Activated CD8-positive, alpha-beta memory T cell treated with anti-CD3 and anti-CD28 coated beads for 1 hour (primary cell): Measurements from ENCODE around the gene CARS2.
"Not testable (repeated sequence)": the region's sequence is repeated elsewhere in the genome, so short reads cannot be mapped to it uniquely, and the experiment has no call there.

ENCODE experiments used
- DNase-seq, 2 donors: peaks; one replicate each; pipeline ENCODE4 v3.0.0-alpha.2; 2020; ENCODE audit warnings: low read depth in 1 of 2; ENCODE audit errors: extremely low read depth in 1 of 2

The CARS2 gene, protein sequence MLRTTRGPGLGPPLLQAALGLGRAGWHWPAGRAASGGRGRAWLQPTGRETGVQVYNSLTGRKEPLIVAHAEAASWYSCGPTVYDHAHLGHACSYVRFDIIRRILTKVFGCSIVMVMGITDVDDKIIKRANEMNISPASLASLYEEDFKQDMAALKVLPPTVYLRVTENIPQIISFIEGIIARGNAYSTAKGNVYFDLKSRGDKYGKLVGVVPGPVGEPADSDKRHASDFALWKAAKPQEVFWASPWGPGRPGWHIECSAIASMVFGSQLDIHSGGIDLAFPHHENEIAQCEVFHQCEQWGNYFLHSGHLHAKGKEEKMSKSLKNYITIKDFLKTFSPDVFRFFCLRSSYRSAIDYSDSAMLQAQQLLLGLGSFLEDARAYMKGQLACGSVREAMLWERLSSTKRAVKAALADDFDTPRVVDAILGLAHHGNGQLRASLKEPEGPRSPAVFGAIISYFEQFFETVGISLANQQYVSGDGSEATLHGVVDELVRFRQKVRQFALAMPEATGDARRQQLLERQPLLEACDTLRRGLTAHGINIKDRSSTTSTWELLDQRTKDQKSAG

DNA sequence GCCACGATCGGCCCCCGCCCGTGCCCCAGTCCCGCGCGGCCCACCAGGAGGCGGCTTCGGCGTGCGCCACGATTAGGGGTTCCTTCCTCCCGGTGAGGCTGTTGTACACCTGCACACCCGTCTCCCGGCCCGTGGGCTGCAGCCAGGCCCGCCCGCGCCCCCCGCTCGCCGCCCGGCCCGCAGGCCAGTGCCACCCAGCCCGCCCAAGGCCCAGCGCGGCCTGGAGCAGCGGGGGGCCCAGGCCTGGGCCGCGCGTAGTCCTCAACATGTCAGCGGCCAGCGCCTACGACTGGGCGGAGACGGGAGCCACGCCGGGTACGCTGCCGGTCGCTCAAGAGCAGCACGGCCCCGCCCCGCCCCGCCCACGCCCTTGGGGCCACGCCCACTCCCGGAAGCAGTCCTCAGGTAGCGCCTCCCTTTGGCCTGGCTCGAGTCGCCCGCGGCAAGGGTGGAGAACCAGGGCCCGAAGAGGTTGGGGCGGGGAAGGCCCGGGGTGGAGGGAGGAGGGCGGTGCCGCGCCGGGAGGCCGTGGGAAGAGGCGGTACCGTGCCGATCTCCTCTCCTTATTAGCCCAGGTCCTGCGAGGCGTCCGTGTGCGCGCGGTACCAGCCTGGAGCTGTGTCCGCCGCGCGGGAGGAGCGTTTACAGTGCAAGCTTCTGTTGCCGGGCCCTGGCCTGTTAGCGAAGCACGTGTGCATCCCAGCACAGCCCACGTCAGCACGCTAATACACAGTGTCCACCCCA is at the start of gene CARS2:
CARS2 (minus strand) TSS at position 291 of the 744 bp plus-strand sequence; CDS start at position 268, 23 bp downstream.
- peak; percentile 86 for DNase-seq

DNA sequence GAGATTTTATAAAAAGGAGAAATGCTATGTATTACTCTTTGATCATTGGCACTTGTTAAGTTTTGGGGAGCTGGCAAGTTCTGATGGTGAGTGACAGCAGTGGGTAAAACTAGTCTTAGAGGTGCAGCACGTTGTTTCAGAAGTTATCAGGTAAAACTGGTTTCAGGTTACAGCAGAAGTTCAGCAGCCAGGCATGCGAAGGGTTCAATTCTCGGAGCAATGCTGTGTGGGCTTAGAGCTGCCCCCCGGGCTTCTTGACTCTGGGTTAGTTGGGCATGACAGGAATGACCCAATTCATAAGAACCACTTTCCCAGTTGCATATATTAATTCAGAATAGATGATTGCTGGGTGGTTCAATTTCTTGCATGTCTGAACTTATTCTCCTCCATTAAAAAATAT is 42.4 kb upstream of the CARS2 start:
- DNase-seq, result no peak

DNA sequence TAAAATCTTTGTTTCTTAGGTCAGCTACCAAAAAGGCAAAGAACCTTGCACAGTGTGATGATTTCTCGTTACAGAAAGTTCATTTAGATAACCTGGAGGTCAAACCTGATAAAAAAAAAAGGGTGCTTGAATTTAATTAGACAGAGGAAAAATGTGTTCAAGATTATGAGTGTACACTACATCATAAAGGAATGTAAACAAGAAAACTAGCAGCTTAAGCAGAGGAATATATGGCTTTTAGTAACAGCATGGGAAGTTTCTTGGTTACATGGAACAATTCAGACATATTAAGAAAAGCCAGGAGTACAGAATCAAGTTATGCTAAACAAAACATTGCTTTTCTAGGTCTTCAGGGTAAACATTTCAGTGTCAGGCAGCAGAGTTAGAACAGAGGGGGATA is 40.5 kb upstream of the CARS2 start:
- DNase-seq, result no peak

DNA sequence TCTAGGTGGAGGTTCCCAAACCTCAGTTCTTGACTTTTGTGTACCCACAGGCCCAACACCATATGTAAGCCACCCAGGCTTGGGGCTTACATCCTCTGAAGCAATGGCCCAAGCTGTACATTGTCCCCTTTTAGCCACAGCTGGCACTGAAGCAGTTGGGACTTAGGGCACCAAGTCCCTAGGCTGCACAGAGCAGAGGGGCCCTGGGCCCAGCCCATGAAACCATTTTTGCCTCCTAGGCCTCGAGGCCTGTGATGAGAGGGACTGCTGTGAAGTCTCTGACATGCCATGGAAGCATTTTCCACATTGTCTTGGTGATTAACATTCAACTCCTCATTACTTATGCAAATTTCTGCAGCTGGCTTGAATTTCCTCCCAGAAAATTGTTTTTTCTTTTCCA is 37.8 kb upstream of the CARS2 start:
- no peak for DNase-seq

DNA sequence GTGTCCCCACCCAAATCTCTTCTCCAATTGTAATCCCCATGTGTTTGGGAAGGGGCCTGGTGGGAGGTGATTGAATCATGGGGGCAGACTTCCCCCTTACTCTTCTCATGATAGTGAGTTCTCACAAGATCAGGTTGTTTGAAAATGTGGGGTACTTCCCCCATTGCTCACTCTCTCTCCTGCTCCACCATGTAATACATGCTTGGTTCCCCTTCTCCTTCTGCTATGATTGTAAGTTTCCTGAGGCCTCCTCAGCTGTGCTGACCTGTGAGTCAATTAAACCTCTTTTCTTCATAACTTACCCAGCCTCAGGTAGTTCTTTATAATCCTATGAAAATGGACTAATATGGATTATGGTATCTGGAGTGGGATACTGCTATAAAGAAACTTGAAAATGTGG is 31.6 kb upstream of the CARS2 start:
- no peak for DNase-seq

DNA sequence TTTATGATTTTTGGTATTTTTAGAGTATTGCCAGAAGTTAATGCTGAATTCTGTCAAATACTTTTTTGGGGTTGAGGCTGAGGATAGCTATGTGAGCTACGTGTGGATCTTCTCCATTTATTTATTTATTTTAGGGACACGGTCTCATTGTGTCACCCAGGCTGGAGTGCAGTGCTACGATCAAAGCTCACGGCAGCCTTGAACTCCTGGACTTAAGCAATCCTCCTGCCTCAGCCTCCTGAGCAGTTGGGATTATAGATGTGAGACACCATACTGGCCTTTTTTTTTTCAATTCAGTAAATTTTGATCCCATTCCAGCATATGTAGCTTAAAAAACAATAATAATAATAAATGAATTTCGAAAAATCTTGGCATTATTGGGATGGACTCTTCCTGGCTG is 28.6 kb upstream of the CARS2 start:
- DNase-seq, result no peak

DNA sequence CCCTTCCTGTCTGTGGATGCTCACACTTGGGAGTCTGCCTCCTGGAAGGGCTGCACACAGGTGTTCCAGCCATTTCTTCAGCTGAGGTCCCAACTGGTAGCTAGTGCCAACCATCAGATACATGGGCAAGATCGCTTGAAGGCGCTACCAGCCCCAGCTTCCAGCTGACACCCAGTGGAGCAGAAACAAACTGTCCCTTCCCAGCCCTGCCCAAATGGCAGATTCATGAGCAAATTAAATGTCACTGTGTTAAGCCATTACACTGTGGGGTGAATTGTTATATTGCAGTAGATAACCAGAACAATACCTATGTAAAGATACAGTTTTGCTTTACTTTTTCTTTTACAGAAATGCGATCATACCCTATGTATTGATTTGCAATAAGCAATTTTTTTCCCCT is 25.2 kb upstream of the CARS2 start:
- no peak for DNase-seq

DNA sequence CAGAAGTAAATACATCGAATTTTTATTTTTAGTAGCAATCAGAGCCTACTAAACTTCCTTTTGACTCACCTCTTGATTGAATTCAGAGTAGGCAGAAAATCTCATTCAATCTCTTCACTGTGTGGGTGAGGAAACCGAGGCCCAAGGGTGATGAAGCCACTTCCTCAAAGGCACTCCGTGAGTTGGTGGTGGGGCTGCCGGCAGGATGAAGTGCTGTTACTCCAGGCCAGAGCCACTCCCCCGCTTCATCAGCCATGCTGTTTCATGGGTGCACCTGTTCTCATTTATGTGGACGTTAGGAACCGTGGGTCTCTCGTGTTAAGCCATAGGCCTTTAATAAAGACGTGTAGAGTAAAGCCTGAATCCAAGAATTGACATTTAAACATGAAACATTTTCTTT is 20.8 kb upstream of the CARS2 start:
- DNase-seq, result peak in 1 of 2 donors; percentile 22

DNA sequence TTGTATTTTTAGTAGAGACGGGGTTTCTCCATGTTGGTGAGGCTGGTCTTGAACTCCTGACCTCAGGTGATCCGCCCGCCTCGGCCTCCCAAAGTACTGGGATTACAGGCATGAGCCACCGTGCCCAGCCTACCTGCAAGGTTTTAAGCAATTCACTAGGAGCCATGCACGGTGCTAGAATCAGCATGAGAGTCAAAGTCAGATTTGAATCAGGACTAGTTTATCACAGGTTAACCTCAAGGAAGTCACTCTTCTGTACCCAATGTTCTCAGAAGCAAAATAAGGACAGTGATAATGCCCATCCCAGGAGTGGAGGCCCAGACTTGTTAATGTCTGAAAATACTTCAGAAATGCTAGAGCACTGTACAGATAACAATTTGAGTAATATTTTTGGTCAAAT is 20.2 kb upstream of the CARS2 start:
- DNase-seq, result not testable (repeated sequence)

DNA sequence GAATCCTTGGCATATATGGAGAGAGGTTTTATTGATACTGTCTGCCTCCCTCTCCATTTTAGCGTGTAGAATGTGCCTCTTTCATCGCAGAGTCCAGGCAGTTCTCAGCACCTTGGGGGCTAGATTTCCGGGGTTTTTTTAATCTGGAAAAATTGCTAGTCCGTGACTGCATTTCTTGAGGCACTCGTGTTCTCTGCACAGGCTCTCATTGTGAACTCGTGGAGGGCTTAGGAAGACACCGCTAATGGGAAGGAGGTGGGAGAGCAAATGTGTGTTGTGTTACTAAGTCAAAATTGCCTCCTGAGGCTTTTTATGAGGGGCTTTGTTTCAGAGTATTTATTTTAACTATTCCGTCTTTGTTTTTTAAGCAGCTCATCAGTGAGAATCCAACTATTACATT is 17.7 kb upstream of the CARS2 start:
- no peak for DNase-seq

DNA sequence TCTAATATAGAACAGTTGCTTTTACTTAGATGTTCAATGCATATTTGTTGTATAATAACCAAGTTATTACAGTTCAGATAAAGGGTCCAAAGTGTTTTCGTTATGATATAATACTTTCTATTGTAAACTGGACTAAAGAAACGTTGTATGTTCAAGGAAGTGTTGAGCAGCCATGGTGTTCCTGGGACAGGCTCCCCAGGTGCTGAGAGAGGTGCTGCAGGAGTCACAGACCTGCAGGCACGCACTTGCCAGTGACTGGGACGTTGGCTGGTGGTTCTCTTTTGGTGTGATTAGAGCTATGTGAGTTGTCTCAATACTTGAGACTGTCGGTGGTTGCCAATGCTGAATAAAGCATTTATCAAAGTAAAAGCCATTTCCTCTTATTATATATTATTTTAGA is 17.1 kb upstream of the CARS2 start:
- no peak for DNase-seq

DNA sequence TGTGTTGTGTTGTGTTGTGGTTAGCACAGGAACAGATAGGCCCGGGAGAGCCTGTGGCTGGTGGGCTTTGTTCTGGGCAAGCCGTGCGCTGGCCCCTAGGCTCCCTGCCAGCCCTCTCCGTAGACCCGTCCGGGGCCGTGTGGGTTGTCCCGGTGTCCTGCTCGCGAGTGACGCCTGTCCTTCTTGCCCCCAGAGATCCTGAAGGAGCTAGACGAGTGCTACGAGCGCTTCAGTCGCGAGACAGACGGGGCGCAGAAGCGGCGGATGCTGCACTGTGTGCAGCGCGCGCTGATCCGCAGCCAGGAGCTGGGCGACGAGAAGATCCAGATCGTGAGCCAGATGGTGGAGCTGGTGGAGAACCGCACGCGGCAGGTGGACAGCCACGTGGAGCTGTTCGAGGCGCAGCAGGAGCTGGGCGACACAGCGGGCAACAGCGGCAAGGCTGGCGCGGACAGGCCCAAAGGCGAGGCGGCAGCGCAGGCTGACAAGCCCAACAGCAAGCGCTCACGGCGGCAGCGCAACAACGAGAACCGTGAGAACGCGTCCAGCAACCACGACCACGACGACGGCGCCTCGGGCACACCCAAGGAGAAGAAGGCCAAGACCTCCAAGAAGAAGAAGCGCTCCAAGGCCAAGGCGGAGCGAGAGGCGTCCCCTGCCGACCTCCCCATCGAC is 13.3 kb upstream of the CARS2 start:
- no peak for DNase-seq

DNA sequence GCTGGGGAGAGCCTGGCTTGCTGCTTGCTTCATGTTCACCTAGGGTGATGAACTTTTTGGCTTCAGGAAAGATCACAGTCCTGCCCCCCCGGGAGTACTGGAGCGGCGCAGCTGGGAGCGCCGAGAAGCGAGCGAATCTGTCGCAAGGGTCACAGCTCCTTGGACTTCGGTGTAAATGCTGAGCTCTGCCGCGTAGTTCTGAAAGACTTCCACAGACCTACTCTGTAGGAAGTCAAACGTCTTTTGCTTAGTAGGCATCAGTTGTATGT is 10.3 kb upstream of the CARS2 start:
- DNase-seq, result no peak

DNA sequence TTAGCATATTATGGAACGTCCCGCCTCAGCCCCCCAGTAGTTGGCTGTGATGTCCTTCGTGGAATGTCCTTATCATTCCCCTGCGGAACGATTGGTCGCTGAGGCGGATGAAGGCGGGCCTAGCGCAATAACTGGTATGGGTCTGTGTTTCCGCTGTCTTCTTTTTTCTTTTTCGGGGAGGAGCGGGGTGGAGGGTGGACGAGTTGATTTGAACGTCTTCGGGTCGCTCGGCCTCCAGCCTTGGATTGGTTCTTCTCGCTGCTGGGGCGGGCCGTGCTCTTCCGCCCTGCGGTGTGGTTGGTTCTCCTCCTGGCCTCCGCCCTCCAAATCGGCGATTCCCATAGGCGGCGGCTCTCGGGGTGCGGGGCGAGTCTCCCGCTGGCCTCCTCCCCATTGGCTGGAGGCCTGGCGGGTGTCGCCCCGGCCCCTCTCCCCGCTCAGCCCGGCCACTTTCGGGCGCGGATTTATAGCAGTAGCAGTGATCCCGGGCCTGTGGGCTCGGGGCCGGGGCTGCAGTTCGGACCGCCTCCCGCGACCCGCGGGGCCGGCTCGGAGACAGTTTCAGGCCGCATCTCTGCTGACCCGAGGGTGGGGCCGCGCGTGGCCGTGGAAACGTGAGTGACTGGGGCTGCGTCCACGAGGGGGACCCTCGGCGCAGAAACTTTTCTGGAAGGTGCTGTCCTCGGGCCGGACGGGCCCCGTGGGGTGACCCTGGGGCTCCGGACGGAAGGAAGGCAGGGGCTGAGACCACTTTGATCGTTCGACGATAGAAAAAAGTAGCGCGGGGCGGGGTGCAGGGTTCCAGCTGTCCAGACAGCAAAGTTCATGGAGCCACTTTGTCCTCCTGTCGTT is 9.7 kb upstream of the CARS2 start:
- DNase-seq, result peak; percentile 89 to 93

DNA sequence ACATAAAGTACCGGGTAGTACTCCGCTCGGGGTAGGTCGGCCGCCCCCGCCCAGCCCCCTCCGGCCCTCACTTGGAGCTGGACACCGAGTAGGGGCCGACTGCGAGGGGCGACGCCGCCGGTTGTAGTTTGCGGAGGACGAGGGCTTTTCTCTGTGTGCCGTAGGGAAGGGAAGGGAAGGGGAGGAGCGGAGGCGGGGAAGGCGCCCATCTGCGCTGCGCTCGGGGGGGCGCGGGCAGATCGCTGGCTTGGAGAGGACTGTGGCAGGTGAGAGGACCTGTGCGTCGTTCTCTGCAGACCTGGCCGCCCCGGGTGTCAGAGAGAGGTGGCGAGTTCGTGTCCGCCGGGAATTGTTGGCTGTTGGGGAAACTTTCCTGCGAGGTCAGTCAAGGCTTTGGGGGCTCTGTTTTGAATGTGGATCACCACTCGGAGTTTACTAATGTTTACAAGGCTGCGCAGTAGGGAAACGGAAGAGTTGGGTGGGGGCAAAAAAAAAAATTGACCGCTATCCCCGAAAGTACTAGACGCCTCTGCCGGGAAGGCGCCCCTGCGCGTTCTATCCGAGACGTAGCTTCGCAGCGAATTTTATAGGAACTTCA is 9.0 kb upstream of the CARS2 start:
- DNase-seq, result peak in 1 of 2 donors; percentile 40

DNA sequence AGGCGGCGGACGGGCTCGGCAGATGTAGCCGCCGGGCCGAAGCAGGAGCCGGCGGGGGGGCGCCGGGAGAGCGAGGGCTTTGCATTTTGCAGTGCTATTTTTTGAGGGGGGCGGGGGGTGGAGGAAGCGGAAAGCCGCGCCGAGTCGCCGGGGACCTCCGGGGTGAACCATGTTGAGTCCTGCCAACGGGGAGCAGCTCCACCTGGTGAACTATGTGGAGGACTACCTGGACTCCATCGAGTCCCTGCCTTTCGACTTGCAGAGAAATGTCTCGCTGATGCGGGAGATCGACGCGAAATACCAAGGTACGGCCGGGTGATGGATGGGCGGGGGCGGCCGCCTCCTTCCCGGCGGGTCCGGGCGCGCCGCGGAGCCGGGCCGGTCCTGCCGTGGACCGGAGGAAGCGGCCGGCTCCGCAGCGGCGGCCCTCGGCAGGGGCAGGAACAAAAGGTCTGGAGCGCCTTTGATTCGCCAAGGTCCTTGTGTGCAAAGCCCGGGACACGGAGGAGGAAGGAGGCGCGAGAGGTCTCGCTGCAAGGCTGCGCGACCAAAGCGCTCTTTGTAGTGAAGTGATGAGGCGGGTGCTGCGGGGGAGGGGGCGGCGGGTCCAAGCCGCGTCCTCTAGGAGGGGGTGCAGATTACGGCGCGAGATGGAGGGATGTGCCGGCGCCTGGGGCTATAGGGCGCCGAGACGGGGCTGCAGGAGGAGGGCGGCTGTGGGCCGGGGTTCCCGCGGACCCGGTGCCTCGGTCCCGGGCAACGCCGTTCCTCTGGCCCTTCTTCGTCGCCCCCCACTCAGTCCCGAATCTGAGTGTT is 8.3 kb upstream of the CARS2 start:
- peak in 1 of 2 donors; percentile 61 for DNase-seq

DNA sequence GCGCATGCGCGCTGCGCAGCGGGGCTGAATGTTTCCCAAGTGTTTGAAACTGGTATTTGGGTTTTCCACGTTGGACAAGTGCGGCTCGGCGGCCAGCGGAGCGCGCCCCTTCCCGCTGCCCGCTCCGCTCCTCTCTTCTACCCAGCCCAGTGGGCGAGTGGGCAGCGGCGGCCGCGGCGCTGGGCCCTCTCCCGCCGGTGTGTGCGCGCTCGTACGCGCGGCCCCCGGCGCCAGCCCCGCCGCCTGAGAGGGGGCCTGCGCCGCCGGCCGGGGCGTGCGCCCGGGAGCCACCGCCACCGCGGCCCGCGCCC is 7.7 kb upstream of the CARS2 start, which contains the start of gene ING1:
ING1 (plus strand) TSS at position 59 of the 311 bp plus-strand sequence. CDS start 450 bp downstream, outside the sequence.
- DNase-seq, result no peak

DNA sequence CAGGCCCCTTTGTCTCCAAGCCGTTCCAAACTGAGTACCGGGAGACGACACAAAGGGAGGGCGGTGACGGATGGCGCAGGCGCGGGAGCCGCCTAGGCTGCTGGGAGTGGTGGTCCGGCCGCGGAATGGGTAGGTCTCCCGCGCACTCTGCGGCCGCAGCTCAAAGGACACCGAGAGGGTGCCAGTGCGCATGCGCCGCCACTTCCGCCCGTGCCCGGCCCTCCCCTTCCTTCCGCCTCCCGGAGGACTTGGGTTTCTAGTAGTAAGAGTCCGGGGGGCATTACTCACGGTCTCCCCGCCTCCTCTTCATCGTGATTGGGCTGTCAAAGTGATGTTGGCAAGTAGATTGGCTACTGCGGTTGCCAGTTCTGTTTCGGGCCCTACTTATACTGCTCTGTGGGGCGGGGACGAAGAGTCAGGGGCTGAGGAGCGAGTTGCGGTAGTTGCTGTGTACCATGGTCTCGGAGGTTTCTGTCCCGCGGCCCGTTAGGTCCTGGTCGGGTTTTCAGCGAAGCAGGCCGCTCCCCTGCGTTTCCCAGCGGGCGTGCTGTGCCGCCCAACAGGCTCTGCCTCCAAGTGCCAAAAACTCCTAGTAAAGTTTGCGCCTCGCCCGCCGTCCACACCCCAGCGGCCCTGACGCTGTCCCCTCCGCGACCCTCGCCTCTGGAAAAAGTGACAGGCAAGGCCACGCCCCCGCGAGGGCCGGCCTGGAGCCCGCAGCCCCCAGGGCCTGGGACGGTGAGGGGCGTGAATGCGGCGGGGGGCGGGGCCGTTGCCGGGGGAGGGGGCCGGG is 7.1 kb upstream of the CARS2 start:
- peak; percentile 98 to 99 for DNase-seq
